NCI-H226 (cell line): ENCODE measurements around the gene DUS2.
"Not testable (repeated sequence)": the region's sequence is repeated elsewhere in the genome, so short reads cannot be mapped to it uniquely, and the experiment has no call there.

Source experiments
- DNase-seq: peaks from one replicate; pipeline ENCODE4 v3.0.0-alpha.2; 2015

The DUS2 gene

GRCh38 chr16:68022728-68023537 is at the start of gene DUS2, which contains the start of gene DDX28:
Gene DUS2, plus strand, starts transcription at chr16:68023284. Its CDS starts 14,740 bp downstream, at chr16:68038024.
Gene DDX28, minus strand, starts transcription at chr16:68023232. Its CDS starts 30 bp downstream, at chr16:68023202.
- peak; percentile 86 for DNase-seq

GRCh38 chr16:67975321-67976105 is 47.6 kb upstream of the DUS2 start:
- DNase-seq = no peak

GRCh38 chr16:67976205-67976604 is 46.9 kb upstream of the DUS2 start:
- no peak for DNase-seq

- no peak for DNase-seq
These were observed 46.1 kb upstream of the DUS2 start for GRCh38 chr16:67977005-67977404.

GRCh38 chr16:67977469-67978227 is 45.4 kb upstream of the DUS2 start:
- DNase-seq = no peak

- no peak for DNase-seq
These were observed 43.0 kb upstream of the DUS2 start, which contains the start of gene DPEP3 for GRCh38 chr16:67979955-67980678. Gene DPEP3, minus strand, starts transcription at chr16:67980499. Its CDS starts 119 bp downstream, at chr16:67980380.

GRCh38 chr16:67982011-67982696 is 40.9 kb upstream of the DUS2 start:
- DNase-seq = no peak

- DNase-seq = no peak
These were observed 36.1 kb upstream of the DUS2 start for GRCh38 chr16:67986949-67987348.

GRCh38 chr16:67987460-67988160 is 35.5 kb upstream of the DUS2 start:
- DNase-seq = peak; percentile 46

- DNase-seq = no peak
These were observed 34.4 kb upstream of the DUS2 start for GRCh38 chr16:67988675-67989074.

- no peak for DNase-seq
These were observed 33.6 kb upstream of the DUS2 start for GRCh38 chr16:67989322-67990017.

- DNase-seq = no peak
These were observed 33.1 kb upstream of the DUS2 start for GRCh38 chr16:67990018-67990386.

- no peak for DNase-seq
These were observed 30.4 kb upstream of the DUS2 start for GRCh38 chr16:67992661-67993206.

- DNase-seq = peak; percentile 40
These were observed 29.7 kb upstream of the DUS2 start for GRCh38 chr16:67993207-67994039.

GRCh38 chr16:67994040-67994408 is 29.1 kb upstream of the DUS2 start:
- DNase-seq = not testable (repeated sequence)

GRCh38 chr16:67995423-67995822 is 27.7 kb upstream of the DUS2 start:
- DNase-seq = no peak

- DNase-seq = no peak
These were observed 26.4 kb upstream of the DUS2 start for GRCh38 chr16:67996666-67997065.

- DNase-seq = not testable (repeated sequence)
These were observed 24.8 kb upstream of the DUS2 start for GRCh38 chr16:67998231-67998778.
